HG03064 (cell line): Measurements from ENCODE around the gene PGBD1.

ENCODE experiments used
- ATAC-seq: cut with Tn5 transposase; IDR thresholded peaks from one replicate; pipeline ENCODE4 v1.9.1; 2021; ENCODE audit warnings: low read depth; ENCODE audit not compliant: unreplicated experiment

PGBD1 gene

GRCh38 chr6:28281288-28282064 lies at the start of gene PGBD1:
Gene PGBD1, plus strand, starts transcription at chr6:28281572. Its CDS starts 2,242 bp downstream, at chr6:28283814.
- peak; percentile 81 for ATAC-seq

- no peak for ATAC-seq
Measured at GRCh38 chr6:28232785-28233184, 48.6 kb upstream of the PGBD1 start.

DNA sequence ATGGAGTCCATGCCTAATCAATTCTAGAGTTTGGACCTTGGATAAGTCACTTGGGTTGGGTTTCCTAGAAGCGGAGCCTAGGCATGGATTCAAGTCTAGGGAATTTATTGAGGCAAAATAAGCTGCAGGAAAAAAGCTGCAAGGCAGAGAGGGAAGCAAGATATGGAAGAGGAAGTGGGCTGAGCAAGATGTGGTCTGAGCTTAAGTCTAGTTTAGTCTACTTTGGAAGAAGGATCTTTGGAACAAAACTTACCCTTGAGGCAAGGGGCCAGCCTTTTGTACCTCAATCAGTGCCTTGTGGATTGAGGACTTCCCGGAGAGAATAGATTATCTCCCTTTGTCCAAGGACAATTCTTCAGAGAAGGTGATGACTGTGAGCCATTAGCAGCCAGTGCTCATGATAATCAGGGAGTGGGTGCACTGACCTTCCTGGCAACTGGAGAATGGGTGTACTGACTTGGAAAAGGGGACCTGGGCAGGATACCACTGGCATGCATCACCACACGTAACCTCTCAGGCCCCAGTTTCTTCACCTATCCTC lies 45.4 kb upstream of the PGBD1 start:
- no peak for ATAC-seq

DNA sequence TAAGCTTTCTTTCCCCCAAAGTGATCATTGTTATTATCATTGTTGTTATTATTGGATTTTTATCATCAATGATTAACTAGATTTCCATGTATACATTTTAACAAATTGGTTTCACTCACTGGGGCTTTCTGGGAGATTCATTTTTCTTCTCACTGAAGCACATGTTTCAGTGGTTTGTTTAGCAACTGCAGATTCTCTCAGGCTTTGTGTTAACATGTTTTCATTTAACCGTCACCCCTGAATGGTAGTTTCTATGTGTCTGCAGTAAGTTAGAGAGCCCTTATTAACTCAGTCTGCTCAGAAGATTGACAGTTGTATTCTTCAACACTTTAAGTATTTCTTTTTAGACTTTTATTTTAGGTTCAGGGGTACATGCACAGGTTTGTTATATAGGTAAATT lies 41.7 kb upstream of the PGBD1 start:
- no peak for ATAC-seq

GRCh38 chr6:28240471-28240870 lies 40.9 kb upstream of the PGBD1 start:
- ATAC-seq: no peak

DNA sequence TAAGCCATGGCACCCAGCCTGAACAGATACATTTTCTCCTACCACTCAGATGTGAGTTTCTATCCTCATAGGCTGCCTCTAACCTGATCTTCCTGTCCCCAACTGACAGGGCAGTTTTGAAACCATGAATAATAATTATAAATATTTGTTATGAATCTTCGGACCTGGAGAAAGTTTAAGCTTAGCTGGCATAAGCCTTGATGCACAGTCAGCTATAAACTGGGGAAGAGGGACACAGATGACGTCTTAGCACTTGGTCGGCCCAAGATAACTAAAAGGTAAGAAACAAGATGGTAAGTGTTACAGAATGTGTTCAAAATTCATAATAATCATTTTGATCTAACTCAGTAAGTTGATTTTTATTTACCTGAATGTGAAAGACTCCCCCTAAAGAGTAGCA lies 37.4 kb upstream of the PGBD1 start:
- no peak for ATAC-seq

GRCh38 chr6:28245206-28245941 lies 36.0 kb upstream of the PGBD1 start:
- no peak for ATAC-seq

GRCh38 chr6:28248916-28249315 lies 32.5 kb upstream of the PGBD1 start:
- no peak for ATAC-seq

DNA sequence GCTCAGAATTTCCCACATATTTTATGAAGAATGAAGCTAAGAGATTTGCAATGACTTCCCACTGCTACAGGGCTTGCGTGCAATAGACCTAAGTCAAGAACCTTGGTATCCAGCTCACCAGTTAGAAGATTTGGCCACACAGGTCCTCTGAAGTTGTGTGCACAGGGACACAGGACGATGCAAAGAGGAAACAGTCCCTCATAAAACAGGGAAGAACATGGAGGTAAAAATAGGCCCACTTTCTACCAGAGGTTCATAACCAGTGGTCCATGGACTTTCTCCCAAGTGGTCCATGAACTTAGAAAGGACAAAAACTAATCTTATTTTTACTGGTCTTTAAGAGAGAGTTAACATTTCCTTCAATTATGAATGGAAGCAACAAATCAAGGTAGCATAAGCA lies 30.6 kb upstream of the PGBD1 start:
- ATAC-seq: no peak

DNA sequence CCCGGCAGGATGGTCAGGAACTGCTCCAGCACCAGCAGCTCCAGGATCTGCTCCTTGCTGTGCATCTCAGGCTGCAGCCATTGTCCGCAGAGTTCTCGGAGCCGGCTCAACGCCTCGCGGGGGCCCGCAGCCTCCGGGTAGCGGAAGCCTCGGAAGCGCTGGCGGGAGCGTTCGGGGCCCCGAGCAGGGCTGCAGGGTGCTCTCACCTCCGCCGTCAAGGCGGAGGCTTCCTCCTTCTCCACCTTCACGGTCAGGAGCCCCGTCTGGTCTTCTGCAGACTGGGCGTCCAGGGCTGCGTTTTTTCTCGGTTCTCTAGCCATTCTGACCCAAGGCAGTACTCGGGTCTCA lies 29.7 kb upstream of the PGBD1 start:
- ATAC-seq: peak; percentile 36

DNA sequence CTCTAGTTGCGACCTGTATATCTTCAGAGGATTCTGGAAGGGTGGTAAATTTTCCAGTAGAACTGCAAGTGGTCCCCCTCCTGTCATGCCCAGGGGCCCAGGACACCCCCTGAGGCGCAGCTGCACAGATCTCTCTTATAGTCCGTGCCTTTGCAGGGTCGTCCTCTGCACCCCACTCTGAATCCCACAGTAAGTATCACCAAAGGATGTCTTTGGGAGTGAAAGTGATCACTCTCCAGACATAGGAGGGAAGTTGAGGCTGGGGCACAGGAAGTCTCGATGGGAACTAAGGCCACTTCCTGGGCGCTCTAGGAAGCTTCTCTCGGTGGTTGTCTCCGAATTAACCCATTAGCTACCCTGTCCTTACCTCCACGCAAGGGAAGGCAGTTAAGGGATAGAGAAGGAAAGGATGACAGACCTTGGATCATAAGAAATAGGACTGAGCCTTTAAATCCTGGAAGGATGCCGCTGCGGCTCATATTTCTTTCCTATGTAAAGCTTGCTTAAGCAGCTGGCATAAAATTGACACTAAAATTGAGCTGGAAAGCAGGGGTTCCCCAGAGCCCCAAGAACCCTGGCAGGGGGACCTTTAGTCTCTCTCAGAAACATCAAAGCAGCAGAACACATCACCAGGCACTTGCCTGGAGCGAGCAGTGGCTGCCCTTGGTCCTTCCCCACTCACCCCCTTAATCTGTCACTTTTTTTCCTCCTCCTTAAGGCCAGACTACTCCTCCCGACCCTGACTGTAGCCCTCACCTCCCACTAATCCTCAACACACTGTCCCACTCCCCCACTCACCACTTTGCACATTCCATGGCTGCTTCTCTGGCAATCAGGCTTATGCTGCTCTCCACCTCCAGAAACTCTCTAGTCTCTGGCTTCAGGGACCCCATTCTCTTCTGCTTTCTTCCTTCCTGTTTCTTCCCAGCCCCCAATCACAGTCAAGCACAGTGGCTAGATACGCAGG lies 29.1 kb upstream of the PGBD1 start, which contains the start of gene ZKSCAN4:
Gene ZKSCAN4, minus strand, starts transcription at position 261 of the 967 bp plus-strand sequence. CDS start 289 bp downstream, outside the sequence.
- peak; percentile 77 for ATAC-seq

- ATAC-seq: no peak
Measured at GRCh38 chr6:28254121-28254519, 27.3 kb upstream of the PGBD1 start.

DNA sequence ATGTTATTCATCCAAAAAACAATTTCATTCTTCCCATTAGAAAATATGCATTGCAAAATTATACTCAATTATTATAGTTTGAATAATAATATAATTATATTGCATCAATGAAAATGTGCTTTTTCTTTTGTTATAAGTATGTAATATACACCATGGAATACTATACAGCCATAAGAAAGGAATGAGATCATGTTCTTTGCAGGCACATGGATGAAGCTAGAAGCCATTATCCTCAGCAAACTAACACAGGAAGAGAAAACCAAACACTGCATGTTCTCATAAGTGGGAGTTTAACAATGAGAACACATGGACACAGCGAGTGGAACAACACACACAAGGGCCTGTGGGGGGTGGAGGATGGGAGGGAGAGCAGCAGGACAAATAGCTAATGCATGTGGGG lies 24.3 kb upstream of the PGBD1 start:
- ATAC-seq: no peak

GRCh38 chr6:28258877-28259777 lies 22.2 kb upstream of the PGBD1 start, which contains the start of gene NKAPL:
Gene NKAPL, plus strand, starts transcription at chr6:28259297. Its CDS starts 75 bp downstream, at chr6:28259372.
- ATAC-seq: no peak

GRCh38 chr6:28263922-28264321 lies 17.4 kb upstream of the PGBD1 start:
- ATAC-seq: no peak

GRCh38 chr6:28264834-28265401 lies 16.5 kb upstream of the PGBD1 start:
- ATAC-seq: no peak

DNA sequence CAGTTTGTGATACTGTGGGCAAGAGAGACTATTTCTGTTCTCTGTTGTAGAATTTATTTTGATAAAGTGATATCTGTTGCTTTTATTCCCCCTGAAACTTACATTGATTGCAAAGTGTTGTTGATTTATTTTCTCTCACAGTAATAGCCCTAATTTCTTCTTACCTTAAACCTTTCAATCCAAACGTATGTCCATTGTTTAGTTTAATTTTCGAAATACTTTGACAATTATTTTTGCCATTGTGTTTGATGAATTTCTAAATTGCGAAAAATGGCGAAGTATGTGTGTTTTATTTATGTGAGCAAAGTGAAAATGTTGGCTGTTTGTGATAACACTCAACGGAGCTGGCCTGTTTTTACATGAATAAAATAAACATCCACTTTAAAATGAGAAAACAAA lies 14.8 kb upstream of the PGBD1 start:
- ATAC-seq: no peak

- peak; percentile 89 for ATAC-seq
Measured at GRCh38 chr6:28266962-28267694, 14.2 kb upstream of the PGBD1 start, which contains the start of gene ZSCAN26. Gene ZSCAN26, plus strand, starts transcription at chr6:28267143. Its CDS starts 4,777 bp downstream, at chr6:28271920.
